Mucosa of rectum (tissue), 2 donors: ENCODE data around the gene ITCH.
"Not testable (repeated sequence)": the region's sequence is repeated elsewhere in the genome, so short reads cannot be mapped to it uniquely, and the experiment has no call there.

Experiments used
- H3K27ac ChIP-seq, 2 donors: one replicate each; pipeline ENCODE4 v1.7.0; 2013; ENCODE audit warnings: inconsistent platforms in 2 of 2, low read depth in 2 of 2, low read length in 2 of 2
- H3K27me3 ChIP-seq, 2 donors: one replicate each; pipeline ENCODE4 v1.7.0; 2013; ENCODE audit warnings: low read length in 2 of 2; ENCODE audit not compliant: control insufficient read depth in 2 of 2, insufficient read depth in 2 of 2
- H3K36me3 ChIP-seq, 2 donors: one replicate each; pipeline ENCODE4 v1.7.0; 2013; ENCODE audit warnings: low read length in 2 of 2; ENCODE audit not compliant: control insufficient read depth in 2 of 2, insufficient read depth in 2 of 2
- H3K4me1 ChIP-seq, 2 donors: one replicate each; pipeline ENCODE4 v1.7.0; 2013; ENCODE audit warnings: low read length in 2 of 2, mild to moderate bottlenecking in 1 of 2; ENCODE audit not compliant: control insufficient read depth in 2 of 2, insufficient read depth in 2 of 2
- H3K4me3 ChIP-seq, 2 donors: one replicate each; pipeline ENCODE4 v1.7.0; 2013; ENCODE audit warnings: low read length in 2 of 2
- H3K9ac ChIP-seq, 2 donors: one replicate each; pipeline ENCODE4 v1.7.0; 2013; ENCODE audit warnings: low read length in 2 of 2, low read depth in 1 of 2, mild to moderate bottlenecking in 1 of 2
- H3K9me3 ChIP-seq, 2 donors: one replicate each; pipeline ENCODE4 v1.7.0; 2013; ENCODE audit warnings: low read length in 2 of 2; ENCODE audit not compliant: control insufficient read depth in 2 of 2
- donor health status: healthy.
- donor health status: Normal muscosa, but diverticular disease.

The ITCH gene

DNA sequence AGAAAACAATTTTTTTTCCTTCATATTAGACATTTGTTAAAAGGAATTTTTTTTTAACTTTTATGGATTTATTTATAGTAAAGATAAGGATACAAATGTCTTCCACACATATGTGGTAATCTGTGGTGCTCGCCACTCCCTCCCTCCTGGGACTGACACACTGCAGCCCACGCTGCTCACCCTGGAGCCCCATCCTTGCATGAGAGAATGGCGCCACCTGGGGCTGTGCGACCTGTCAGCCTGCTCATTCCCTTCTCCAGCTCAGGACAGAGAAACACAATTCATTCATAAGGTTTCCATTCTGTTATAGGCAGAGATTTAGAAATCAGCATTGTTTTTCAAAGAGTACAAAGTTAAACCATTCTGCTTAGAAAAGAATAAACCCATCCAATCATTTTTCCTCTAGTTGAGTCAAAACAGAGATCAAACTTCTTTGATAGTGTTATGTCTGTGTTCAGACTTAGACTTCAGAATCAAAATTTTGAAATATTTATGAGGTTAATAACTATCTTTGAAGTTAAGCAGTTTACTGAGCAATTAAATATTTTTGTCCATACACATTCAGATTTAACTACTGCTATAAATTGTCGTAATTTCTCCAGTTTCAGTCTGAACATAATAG is 110.3 kb downstream of the ITCH start:
- H3K36me3 ChIP-seq: peaks cover 17 to 43% of the 10 kb centered on the region in 2 donors
- H3K9ac ChIP-seq: no peak overlapping the region
- no peaks in the 10 kb centered on the region for H3K27me3 ChIP-seq
- H3K27ac ChIP-seq: no peak overlapping the region
- H3K4me1 ChIP-seq: peaks cover 0 to 4% of the 10 kb centered on the region in 2 donors
- no peaks in the 10 kb centered on the region for H3K9me3 ChIP-seq
- no peak overlapping the region for H3K4me3 ChIP-seq

DNA sequence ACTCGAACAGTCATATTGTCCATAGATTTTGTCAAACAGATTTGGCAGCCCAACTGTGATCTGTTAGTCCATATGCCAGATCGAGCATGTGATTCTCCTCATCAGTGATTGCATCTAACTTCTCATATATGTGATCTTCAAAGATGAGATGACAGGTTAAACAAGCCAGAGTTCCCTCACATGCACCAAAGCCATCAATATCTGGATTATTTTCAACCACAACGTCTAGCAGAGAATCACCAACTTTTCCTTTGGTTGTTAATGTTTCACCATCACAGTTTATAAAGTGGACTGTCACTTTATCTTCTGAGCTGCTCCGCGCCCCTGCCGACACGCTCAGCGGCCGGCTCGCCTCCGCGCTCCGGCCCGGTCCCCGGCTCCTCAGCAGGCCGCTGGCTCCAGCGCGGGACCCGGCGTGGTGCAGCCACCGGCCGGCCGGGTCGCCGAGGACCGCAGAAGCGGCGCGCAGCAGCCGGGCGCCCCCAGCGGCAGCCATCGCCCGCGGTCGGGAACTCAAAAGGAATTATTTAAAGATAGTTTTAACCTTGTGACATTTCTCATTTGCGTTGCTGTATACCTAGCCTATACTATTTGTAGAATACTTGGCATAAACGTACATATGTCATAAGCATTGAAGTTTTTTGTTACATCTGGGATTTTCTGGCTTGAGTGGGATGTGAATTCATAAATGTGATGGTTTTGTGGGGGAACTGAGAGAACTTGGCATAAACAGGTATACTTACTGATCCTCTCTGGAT is 113.1 kb downstream of the ITCH start:
- Histone ChIP-seq H3K4me3 (no peak overlapping the region), H3K36me3 (peaks cover 13 to 44% of the 10 kb centered on the region in 2 donors), H3K9ac (no peak overlapping the region), H3K9me3 (no peaks in the 10 kb centered on the region), H3K27ac (no peak overlapping the region), H3K4me1 (peaks cover 0 to 4% of the 10 kb centered on the region in 2 donors), H3K27me3 (no peaks in the 10 kb centered on the region)

DNA sequence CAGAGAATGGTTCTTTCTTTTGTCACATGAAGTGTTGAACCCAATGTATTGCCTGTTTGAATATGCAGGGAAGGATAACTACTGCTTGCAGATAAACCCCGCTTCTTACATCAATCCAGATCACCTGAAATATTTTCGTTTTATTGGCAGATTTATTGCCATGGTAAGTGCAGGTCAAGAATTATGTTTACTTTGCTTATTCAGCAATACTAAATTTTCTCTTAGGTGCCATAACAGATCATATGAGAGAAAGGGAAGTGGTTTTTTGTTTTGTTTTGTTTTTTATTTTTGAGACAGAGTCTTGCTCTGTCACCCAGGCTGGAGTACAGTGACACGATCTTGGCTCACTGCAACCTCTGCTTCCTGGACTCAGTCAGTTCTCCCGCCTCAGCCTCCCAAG is 116.6 kb downstream of the ITCH start:
- no peak overlapping the region for H3K9ac ChIP-seq
- peaks cover 29 to 48% of the 10 kb centered on the region in 2 donors for H3K36me3 ChIP-seq

DNA sequence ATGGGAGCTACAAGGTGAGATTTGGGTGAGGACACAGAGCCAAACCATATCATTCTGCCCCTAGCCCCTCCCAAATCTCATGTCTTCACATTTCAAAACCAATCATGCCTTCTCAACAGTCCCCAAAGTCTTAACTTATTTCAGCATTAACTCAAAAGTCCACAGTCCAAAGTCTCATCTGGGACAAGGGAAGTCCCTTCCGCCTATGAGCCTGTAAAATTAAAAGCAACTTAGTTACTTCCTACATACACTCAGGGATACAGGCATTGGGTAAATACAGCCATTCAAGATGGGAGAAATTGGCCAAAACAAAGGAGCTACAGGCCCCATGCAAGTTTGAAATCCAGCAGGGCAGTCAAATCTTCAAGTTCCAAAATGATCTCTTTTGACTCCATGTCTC is 119.1 kb downstream of the ITCH start:
- H3K27me3 ChIP-seq, H3K4me1 ChIP-seq, H3K9me3 ChIP-seq, H3K9ac ChIP-seq, H3K27ac ChIP-seq, H3K4me3 ChIP-seq: not testable (repeated sequence)
- peaks cover 31 to 45% of the 10 kb centered on the region in 2 donors for H3K36me3 ChIP-seq

More for the DNA sequence above, 116.6 kb downstream of the ITCH start:
- no peaks in the 10 kb centered on the region for H3K27me3 ChIP-seq
- H3K4me3 ChIP-seq: no peak overlapping the region
- H3K9me3 ChIP-seq: no peaks in the 10 kb centered on the region
- no peaks in the 10 kb centered on the region for H3K4me1 ChIP-seq
- H3K27ac ChIP-seq: no peak overlapping the region

DNA sequence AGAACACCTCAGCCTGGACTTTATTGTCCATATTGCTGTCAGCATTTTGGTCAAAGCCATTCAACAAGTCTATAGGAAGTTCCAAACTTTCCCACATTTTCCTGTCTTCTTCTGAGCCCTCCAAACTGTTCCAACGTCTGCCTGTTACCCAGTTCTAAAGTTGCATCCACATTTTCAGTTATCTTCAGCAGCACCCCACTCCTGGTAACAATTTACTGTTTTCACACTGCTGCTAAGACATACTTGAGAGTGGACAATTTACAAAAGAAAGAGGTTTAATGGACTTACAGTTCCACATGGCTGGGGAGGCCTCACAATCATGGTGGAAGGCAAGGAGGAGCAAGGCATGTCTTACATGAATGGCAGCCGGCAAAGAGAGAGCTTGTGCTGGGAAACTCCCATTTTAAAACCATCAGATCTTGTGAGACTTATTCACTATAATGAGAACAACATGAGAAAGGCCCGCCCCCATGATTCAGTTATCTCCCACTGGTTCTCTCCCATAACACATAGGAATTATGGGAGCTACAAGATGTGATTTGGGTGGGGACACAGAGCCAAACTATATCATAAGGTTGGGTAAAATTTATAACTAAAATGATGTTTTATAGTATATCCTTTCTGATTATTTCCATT is 120.6 kb downstream of the ITCH start:
- peaks cover 33 to 43% of the 10 kb centered on the region in 2 donors for H3K36me3 ChIP-seq
- not testable (repeated sequence) for H3K4me1 ChIP-seq, H3K4me3 ChIP-seq, H3K27me3 ChIP-seq, H3K9me3 ChIP-seq, H3K27ac ChIP-seq, H3K9ac ChIP-seq

DNA sequence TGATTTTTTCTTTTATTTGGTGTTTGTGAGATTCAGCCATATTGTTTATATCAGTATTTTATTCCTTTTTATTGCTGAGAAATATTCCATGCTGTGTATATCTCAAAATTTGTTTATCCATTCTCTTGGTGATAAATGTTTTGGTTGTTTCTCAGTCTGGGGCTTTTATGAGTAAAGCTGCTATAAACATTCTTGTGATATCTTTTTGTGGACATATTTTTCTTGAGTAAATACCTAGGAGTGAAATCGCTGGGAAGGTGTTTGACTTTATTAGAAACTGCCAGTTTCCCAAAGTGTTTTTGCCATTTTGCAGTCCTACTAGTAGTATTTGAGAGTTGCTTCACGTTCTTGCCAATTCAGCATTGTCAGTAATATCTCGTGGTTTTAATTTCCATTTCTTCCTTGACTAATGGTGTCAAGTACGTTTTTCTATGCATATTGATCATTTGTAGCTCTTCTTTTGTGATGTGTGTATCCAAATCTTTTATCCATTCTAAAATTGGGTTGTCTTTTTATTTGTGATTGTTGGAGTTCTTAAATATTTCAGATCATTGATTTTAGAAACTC is 122.1 kb downstream of the ITCH start:
- Histone ChIP-seq H3K27ac (no peak overlapping the region), H3K4me1 (no peaks in the 10 kb centered on the region), H3K9me3 (no peaks in the 10 kb centered on the region), H3K36me3 (peaks cover 46 to 47% of the 10 kb centered on the region in 2 donors), H3K4me3 (no peak overlapping the region), H3K27me3 (no peaks in the 10 kb centered on the region), H3K9ac (no peak overlapping the region)

DNA sequence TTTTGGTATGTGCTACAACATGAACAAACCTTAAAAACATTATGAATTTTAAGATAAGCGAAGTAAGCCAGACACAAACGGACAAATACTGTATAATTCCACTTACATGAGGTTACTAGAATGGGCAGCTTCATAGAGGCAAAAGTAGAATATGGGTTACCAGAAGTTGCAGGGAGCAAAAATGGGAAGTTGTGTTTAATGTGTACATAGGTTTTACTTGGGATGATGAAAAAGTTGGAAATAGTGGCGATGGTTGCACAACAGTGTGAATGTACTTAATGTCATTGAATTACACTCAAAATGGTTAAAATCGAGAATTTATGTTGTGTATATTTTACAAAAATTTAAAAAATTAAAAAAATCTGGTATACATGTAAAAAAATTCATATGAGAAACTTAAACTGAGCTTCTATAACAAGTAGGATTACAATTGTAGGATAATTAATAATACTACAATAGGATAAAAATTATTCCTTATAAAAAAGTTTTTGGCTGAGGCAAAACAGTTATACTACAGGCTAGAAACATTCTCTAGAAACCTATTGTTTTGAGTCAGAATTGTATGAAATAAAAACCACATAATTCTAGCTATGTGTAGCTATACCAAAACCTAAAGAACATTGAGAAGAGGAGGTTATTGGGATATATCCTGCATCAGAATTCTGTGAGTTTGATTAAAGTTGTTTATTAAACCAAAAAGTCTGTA is 128.3 kb downstream of the ITCH start:
- Histone ChIP-seq H3K9me3 (no peaks in the 10 kb centered on the region), H3K4me3 (no peak overlapping the region), H3K9ac (no peak overlapping the region), H3K36me3 (peaks cover 45 to 62% of the 10 kb centered on the region in 2 donors), H3K27ac (no peak overlapping the region), H3K27me3 (no peaks in the 10 kb centered on the region), H3K4me1 (no peaks in the 10 kb centered on the region)

DNA sequence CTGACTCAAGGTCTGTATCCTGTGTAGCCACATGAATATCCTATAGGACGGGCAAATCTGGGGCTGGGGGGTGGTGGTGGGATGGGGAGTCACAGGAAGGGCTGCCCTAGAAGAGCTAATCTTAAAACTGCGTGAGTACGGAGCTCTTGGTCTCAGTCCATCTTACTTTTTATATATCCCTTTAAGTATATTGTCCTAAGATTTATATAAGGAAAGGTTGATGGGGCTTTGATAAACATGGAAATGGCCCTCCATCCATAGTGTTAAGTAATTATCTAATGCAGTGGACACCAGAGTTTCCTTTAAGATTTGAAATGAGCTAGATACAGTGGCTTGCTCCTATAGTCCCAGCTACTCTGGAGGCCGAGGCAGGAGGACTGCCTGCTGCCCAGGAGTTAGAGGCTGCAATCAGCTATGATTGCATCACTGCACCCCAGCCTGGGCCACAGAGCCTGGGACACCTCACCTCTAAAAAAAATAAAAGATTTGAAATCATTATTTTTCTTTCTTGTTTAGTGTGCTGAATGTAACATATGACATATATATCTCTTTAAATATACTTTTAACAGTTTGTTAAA is 128.9 kb downstream of the ITCH start:
- Histone ChIP-seq H3K36me3 (peaks cover 45 to 60% of the 10 kb centered on the region in 2 donors), H3K27ac (no peak overlapping the region), H3K4me1 (no peaks in the 10 kb centered on the region), H3K9me3 (no peaks in the 10 kb centered on the region), H3K27me3 (no peaks in the 10 kb centered on the region), H3K9ac (no peak overlapping the region), H3K4me3 (no peak overlapping the region)

DNA sequence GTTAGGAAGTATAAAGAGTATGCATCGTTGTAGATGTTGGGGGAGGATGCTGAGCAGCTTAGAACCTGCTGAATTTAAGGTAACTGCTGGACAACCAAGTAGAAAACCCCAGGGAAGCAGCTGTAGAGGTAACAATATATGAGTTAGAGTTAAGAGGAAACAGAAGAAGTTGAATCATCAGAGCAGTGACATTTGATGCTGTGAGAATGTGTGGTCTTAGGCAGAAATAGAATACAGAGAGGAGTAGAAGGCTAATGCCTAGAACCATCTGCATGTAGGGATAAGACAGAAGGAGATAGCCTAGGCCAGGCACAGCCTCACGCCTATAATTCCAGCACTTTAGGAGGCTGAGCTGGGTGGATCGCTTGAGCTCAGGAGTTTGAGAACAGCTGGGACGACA is 130.6 kb downstream of the ITCH start:
- Histone ChIP-seq H3K36me3 (peaks cover 46 to 58% of the 10 kb centered on the region in 2 donors), H3K9me3 (no peaks in the 10 kb centered on the region), H3K4me1 (no peaks in the 10 kb centered on the region), H3K4me3 (no peak overlapping the region), H3K27ac (no peak overlapping the region), H3K9ac (no peak overlapping the region), H3K27me3 (no peaks in the 10 kb centered on the region)
